ENCODE results near the gene HMOX1. TPM values are rescaled to one million over a fixed set of nuclear protein-coding genes. Genes with fewer than 3 reads are reported as not detected.

HMOX1 gene
- total RNA-seq, 1 experiment from 2014 or later: 49.8 TPM

DNA sequence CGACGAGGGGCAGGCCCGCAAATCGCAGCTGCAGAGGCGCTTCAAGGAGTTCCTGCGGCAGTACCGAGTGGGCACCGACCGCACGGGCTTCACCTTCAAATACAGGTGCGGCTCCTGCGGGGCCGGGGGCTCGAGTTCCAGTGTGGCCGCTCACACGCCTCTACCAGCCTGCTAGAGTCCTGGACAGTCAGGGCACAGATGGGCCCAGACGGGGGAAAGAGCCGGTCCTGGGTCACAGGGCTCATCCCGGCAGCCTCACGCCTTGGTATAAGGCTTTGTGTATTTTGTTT lies 19.6 kb downstream of the HMOX1 start:
- DNase-seq (ENCODE audit: extremely low read depth, low read depth): no peak

GRCh38 chr22:35401863-35402262 lies 21.0 kb downstream of the HMOX1 start:
- DNase-seq (ENCODE audit: extremely low read depth, low read depth): no peak

- no peak for DNase-seq (ENCODE audit: extremely low read depth, low read depth)
Measured at GRCh38 chr22:35403356-35403755, 22.5 kb downstream of the HMOX1 start.

- DNase-seq (ENCODE audit: extremely low read depth, low read depth): no peak
Measured at GRCh38 chr22:35404176-35404575, 23.3 kb downstream of the HMOX1 start.

DNA sequence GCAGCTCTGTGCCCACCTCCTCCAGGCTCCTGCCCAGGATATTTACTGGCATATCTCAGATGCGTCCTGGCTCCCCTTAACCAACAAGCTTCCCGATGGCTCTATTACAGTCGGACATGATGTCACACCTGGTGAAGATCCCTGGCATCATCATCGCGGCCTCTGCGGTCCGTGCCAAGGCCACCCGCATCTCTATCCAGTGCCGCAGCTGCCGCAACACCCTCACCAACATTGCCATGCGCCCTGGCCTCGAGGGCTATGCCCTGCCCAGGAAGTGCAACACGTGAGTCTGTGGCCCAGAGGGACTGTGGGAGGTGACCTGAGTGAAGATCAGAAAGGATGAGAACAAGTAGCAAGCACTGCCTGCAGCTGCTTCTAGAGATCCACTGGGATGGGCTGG lies 25.5 kb downstream of the HMOX1 start:
- no peak for DNase-seq (ENCODE audit: extremely low read depth, low read depth)

DNA sequence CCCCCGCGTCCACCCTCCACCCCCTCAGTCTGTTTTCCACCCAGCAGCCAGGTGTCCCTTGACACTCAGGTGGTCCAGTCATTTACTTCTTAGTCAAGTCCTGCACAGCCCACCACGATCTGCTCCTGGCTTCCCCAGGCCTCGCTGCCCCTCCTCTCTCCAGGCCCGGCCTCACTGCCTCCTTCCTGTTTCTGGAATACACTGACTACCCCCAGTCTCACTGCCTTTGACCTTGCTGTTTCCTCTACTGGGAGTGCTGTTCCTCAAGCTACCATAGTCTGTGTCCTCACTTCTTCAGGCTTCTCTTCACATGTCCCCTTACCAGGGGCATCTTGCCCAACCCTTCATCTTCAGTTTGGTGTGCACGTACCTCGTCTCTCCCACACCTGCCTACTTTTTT lies 26.5 kb downstream of the HMOX1 start:
- DNase-seq (ENCODE audit: extremely low read depth, low read depth): no peak

- DNase-seq (ENCODE audit: extremely low read depth, low read depth): no peak
Measured at GRCh38 chr22:35409783-35410662, 29.1 kb downstream of the HMOX1 start.

GRCh38 chr22:35410663-35411034 lies 29.8 kb downstream of the HMOX1 start:
- no peak for DNase-seq (ENCODE audit: extremely low read depth, low read depth)

GRCh38 chr22:35411102-35411501 lies 30.2 kb downstream of the HMOX1 start:
- no peak for DNase-seq (ENCODE audit: extremely low read depth, low read depth)

DNA sequence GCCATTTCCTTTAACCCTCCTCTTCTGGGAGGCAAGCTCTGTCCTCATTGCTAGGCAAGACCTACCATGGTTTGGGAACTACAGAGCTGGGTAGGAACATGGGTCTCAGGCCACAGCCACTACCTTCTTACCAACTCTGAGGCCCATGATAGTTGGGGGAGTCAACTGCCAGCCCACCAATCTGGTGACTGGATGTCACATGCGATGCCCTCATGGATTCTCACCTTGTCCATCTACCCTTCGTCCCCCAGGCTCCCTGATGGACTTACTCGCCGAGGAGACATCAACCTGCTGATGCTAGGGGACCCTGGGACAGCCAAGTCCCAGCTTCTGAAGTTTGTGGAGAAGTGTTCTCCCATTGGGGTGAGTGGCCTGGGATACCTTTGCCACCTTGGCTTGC lies 32.7 kb downstream of the HMOX1 start:
- DNase-seq (ENCODE audit: extremely low read depth, low read depth): no peak

GRCh38 chr22:35417606-35418005 lies 36.7 kb downstream of the HMOX1 start:
- no peak for DNase-seq (ENCODE audit: extremely low read depth, low read depth)

DNA sequence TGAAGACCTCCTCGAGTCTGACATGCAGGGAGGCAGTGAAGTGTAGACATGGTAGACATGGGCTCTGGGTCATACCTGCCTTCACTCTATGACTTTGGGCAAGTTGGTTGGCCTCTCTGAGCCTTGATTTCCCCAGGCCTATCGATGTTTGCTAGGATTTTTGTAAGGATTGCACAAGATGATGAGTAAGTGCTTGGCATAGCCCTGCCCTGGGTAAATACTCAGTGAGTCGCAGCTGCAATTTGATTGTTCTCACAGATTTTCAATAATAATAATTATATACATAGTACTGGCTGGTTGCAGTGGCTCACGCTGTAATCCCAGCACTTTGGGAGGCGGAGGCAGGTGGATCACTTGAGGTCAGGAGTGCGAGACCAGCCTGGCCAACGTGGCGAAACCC lies 37.2 kb downstream of the HMOX1 start:
- no peak for DNase-seq (ENCODE audit: extremely low read depth, low read depth)

DNA sequence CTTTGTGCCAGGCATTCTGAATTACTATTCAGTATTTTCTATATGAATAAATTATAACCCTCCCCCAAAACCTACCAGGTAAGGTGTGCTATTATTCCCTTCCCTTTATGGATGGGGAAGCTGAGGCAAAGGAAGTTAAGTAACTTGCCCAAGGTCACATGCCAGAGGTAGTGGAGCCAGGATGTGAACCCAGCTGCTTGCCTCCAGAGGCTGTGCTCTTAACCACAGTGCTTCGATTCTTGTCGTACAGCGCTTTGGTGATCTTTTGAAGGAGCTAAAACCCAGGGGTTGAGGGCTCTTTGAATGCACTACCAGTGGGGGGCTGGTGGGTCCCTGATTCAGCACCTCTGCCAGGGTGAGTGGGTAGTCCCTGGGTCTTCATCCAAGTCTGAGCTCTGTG lies 37.8 kb downstream of the HMOX1 start:
- no peak for DNase-seq (ENCODE audit: extremely low read depth, low read depth)

- no peak for DNase-seq (ENCODE audit: extremely low read depth, low read depth)
Measured at GRCh38 chr22:35419756-35420155, 38.9 kb downstream of the HMOX1 start.

- no peak for DNase-seq (ENCODE audit: extremely low read depth, low read depth)
Measured at GRCh38 chr22:35421121-35421520, 40.2 kb downstream of the HMOX1 start.

DNA sequence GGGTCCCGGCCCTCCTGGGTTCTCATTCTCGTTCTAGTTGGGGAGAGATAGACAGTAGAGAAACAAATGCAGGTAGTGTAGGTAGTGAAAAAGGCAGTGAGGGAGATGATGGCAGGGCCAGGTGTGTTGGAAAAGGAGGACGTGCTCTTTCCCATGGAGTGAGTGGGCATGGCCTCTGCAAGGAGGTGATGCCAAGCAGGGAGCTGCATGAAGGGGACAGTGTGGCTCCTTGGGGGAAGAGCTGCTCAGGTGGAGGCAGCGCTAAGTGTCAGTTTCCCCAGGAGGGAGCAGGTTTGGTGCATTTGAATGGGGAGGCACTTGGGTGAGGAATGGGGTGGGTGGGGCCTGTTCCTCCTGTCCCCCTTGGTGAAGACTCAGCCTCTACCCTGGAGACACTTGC lies 41.2 kb downstream of the HMOX1 start:
- DNase-seq (ENCODE audit: extremely low read depth, low read depth): no peak

- no peak for DNase-seq (ENCODE audit: extremely low read depth, low read depth)
Measured at GRCh38 chr22:35422936-35423335, 42.0 kb downstream of the HMOX1 start.

DNA sequence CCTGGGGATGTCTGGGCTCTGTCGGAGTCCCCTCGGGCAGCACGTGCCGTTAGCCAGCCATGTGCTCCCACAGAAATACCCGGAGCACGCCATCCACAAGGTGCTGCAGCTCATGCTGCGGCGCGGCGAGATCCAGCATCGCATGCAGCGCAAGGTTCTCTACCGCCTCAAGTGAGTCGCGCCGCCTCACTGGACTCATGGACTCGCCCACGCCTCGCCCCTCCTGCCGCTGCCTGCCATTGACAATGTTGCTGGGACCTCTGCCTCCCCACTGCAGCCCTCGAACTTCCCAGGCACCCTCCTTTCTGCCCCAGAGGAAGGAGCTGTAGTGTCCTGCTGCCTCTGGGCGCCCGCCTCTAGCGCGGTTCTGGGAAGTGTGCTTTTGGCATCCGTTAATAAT lies 43.2 kb downstream of the HMOX1 start:
- DNase-seq (ENCODE audit: extremely low read depth, low read depth): no peak

GRCh38 chr22:35424761-35425160 lies 43.9 kb downstream of the HMOX1 start:
- DNase-seq (ENCODE audit: extremely low read depth, low read depth): no peak

GRCh38 chr22:35425546-35425945 lies 44.6 kb downstream of the HMOX1 start:
- DNase-seq (ENCODE audit: extremely low read depth, low read depth): no peak

GRCh38 chr22:35425971-35426800 lies 45.3 kb downstream of the HMOX1 start:
- DNase-seq (ENCODE audit: extremely low read depth, low read depth): no peak

DNA sequence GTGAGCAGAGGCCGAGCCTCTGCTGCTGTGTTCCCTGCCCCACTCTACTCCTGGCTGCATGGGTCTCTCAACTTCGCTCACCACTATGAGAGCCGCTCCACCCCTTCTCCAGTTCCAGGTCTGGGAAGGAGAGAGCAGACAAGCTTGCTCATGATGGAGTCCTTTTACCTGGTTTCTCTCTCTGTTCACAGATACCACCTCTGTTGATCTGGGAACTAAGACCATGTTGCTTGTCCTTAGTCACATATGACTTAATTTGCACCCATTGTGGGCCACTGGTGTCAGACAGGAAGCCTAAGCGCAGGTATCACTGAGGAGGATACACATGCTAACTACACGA lies 45.9 kb downstream of the HMOX1 start:
- DNase-seq (ENCODE audit: extremely low read depth, low read depth): no peak
